Endometrial microvascular endothelial cells (primary cell): ENCODE data around the gene DCXR. TPM values are rescaled to one million over a fixed set of nuclear protein-coding genes. Genes with fewer than 3 reads are reported as not detected.

Experiments used
- in situ Hi-C: cut with HindIII; loops from 2 replicates; pipeline ENCODE4 v1.10.0; 2017; ENCODE audit warnings: low sequenced_read_pairs, low pct_unique_long_range_greater_than_20kb; ENCODE audit errors: inconsistent ontology term
- total RNA-seq: library from RNA; depleted of rRNA; stranded (reverse); fragments of >200 nt; gene quantifications from one replicate; pipeline ENCODE4 v1.2.3, GENCODE V29; 2015; ENCODE audit errors: inconsistent ontology term

Gene DCXR
- total RNA-seq, 1 donor from 2014 or later: 133 TPM

DNA sequence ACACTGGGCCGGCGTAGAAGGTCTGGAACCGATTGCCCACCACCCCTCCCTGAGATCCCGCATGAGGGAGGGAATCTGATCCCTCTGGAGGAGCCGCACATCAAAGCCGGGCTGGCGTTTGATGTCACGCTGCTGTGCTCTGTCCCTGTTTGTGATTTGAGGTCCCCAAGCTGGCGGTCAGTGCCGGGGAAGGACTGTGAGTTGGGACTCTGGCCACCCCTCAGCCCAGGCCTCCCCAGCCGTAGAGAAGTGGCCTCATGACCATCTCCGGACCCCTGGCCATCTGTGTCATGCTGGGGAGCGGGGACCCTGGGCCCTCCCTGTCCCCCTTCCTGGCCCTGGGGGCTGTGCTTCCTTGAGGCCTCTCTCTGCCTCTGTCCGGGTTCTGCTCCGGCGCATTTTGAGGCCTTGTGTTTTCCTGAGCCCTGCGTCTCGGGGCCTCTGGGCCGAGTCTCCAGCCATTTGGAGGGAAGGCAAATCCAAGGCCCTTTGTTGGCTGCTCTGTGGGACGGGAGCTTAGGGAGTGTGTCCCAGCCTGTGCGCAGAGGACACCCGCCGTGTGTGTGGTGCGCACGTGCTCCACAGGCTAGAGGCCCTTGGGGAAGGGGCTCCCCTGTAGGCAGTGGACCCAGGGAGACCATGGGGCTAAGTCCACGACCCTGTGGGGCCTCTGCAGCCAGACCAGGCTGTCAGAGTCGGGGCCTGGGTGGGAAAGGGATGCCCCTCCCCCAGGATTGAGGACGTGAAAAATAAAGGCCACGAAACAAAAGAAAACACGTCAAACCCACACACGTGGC is 45.0 kb downstream of the DCXR start:
- in situ Hi-C loops: no loop called here

GRCh38 chr17:81991684-81992305 is 45.7 kb downstream of the DCXR start:
- in situ Hi-C loops: no loop called here

GRCh38 chr17:81990836-81991683 is 46.4 kb downstream of the DCXR start:
- in situ Hi-C loops: no loop called here

GRCh38 chr17:81987161-81987770 is 50.2 kb downstream of the DCXR start:
- in situ Hi-C loops: no loop called here

- in situ Hi-C loops: no loop called here
These were observed 50.9 kb downstream of the DCXR start for GRCh38 chr17:81986606-81987005.

Other genes with a start within 250 kb of the DCXR start
- not detected for gene GCGR, start 233.5 kb downstream of the DCXR start, total RNA-seq
- 97.0 TPM for gene MCRIP1, start 204.4 kb downstream of the DCXR start, total RNA-seq
- gene PPP1R27, start 202.6 kb downstream of the DCXR start, total RNA-seq: not detected
- gene P4HB, start 177.2 kb downstream of the DCXR start, total RNA-seq: 1,412 TPM
- gene ARHGDIA, start 166.4 kb downstream of the DCXR start, total RNA-seq: 471 TPM
- 284 TPM for gene ALYREF, start 146.1 kb downstream of the DCXR start, total RNA-seq
- 166 TPM for gene ANAPC11, start 146.0 kb downstream of the DCXR start, total RNA-seq
- gene NPB, start 135.5 kb downstream of the DCXR start, total RNA-seq: not detected
- 41.0 TPM for gene PCYT2, start 126.3 kb downstream of the DCXR start, total RNA-seq
- 14.3 TPM for gene SIRT7, start 119.5 kb downstream of the DCXR start, total RNA-seq
- gene MAFG, start 110.0 kb downstream of the DCXR start, total RNA-seq: 21.0 TPM
- gene PYCR1, start 100.4 kb downstream of the DCXR start, total RNA-seq: 60.9 TPM
- gene MYADML2, start 90.5 kb downstream of the DCXR start, total RNA-seq: not detected
- not detected for gene NOTUM, start 76.5 kb downstream of the DCXR start, total RNA-seq
- gene ASPSCR1, start 60.1 kb downstream of the DCXR start, total RNA-seq: 12.2 TPM
- 159 TPM for gene CENPX, start 14.8 kb downstream of the DCXR start, total RNA-seq
- 23.0 TPM for gene LRRC45, start 14.4 kb downstream of the DCXR start, total RNA-seq
- gene RAC3, start 6.0 kb downstream of the DCXR start, total RNA-seq: 30.2 TPM
- gene RFNG, start 14.1 kb upstream of the DCXR start, total RNA-seq: 36.0 TPM
- 140 TPM for gene GPS1, start 14.2 kb upstream of the DCXR start, total RNA-seq
- gene DUS1L, start 28.1 kb upstream of the DCXR start, total RNA-seq: 70.0 TPM
- 76.7 TPM for gene FASN, start 60.5 kb upstream of the DCXR start, total RNA-seq
- 3.1 TPM for gene CCDC57, start 175.1 kb upstream of the DCXR start, total RNA-seq
- 345 TPM for gene SLC16A3, start 191.3 kb upstream of the DCXR start, total RNA-seq
- gene CSNK1D, start 236.0 kb upstream of the DCXR start, total RNA-seq: 74.1 TPM